Measurements from ENCODE around the gene GAB1.

Gene GAB1

GRCh38 chr4:143514497-143514896, 177.8 kb downstream of the GAB1 start:
- no peak for TF ChIP-seq CSDC2 (CRISPR knock-in tag; IDR thresholded peaks at IDR 0.05)
- TF ChIP-seq RARB (CRISPR knock-in tag; IDR thresholded peaks at IDR 0.05): no peak
- TF ChIP-seq PPARA (CRISPR knock-in tag; IDR thresholded peaks at IDR 0.05; ENCODE audit: borderline replicate concordance): no peak
- TF ChIP-seq GLIS3 (CRISPR knock-in tag; IDR thresholded peaks at IDR 0.05): no peak
- TF ChIP-seq CREB5 (CRISPR knock-in tag; IDR thresholded peaks at IDR 0.05; ENCODE audit: low read depth): no peak
- TF ChIP-seq CSRNP3 (CRISPR knock-in tag; IDR thresholded peaks at IDR 0.05): no peak
- TF ChIP-seq ZNF70 (CRISPR knock-in tag; IDR thresholded peaks at IDR 0.05): no peak
- TF ChIP-seq ARNTL (CRISPR knock-in tag; IDR thresholded peaks at IDR 0.05; ENCODE audit: borderline replicate concordance, low read depth): no peak
- no peak for TF ChIP-seq ZNF8 (CRISPR knock-in tag; IDR thresholded peaks at IDR 0.05)
- no peak for TF ChIP-seq TSHZ2 (CRISPR knock-in tag; IDR thresholded peaks at IDR 0.05)
- TF ChIP-seq ZNF565 (CRISPR knock-in tag; conservative IDR thresholded peaks at IDR 0.05; ENCODE audit: low read depth): no peak
- no peak for TF ChIP-seq ZC3H10 (CRISPR knock-in tag; IDR thresholded peaks at IDR 0.05)
- TF ChIP-seq ESRRG (CRISPR knock-in tag; IDR thresholded peaks at IDR 0.05): no peak
- TF ChIP-seq BACH2 (CRISPR knock-in tag; IDR thresholded peaks at IDR 0.05; ENCODE audit: borderline replicate concordance): no peak
- no peak for TF ChIP-seq ZFP30 (CRISPR knock-in tag; IDR thresholded peaks at IDR 0.05)
- TF ChIP-seq ISL1 (CRISPR knock-in tag; IDR thresholded peaks at IDR 0.05): no peak
- TF ChIP-seq SNAI2 (CRISPR knock-in tag; IDR thresholded peaks at IDR 0.05): no peak
- peak; percentile 63 for ATAC-seq

- TF ChIP-seq SNAI2 (CRISPR knock-in tag; IDR thresholded peaks at IDR 0.05): no peak
- TF ChIP-seq GLIS3 (CRISPR knock-in tag; IDR thresholded peaks at IDR 0.05): no peak
- no peak for TF ChIP-seq TSHZ2 (CRISPR knock-in tag; IDR thresholded peaks at IDR 0.05)
- TF ChIP-seq ZC3H10 (CRISPR knock-in tag; IDR thresholded peaks at IDR 0.05): no peak
- TF ChIP-seq CSDC2 (CRISPR knock-in tag; IDR thresholded peaks at IDR 0.05): no peak
- TF ChIP-seq ARNTL (CRISPR knock-in tag; IDR thresholded peaks at IDR 0.05; ENCODE audit: borderline replicate concordance, low read depth): no peak
- no peak for TF ChIP-seq TOX (CRISPR knock-in tag; IDR thresholded peaks at IDR 0.05; ENCODE audit: borderline replicate concordance)
- TF ChIP-seq ZNF565 (CRISPR knock-in tag; conservative IDR thresholded peaks at IDR 0.05; ENCODE audit: low read depth): no peak
- TF ChIP-seq CREB5 (CRISPR knock-in tag; IDR thresholded peaks at IDR 0.05; ENCODE audit: low read depth): no peak
- no peak for TF ChIP-seq PATZ1 (CRISPR knock-in tag; IDR thresholded peaks at IDR 0.05; ENCODE audit: borderline replicate concordance)
- no peak for TF ChIP-seq ESRRG (CRISPR knock-in tag; IDR thresholded peaks at IDR 0.05)
- no peak for TF ChIP-seq TCF4 (CRISPR knock-in tag; IDR thresholded peaks at IDR 0.05; ENCODE audit: borderline replicate concordance)
- no peak for TF ChIP-seq ZNF8 (CRISPR knock-in tag; IDR thresholded peaks at IDR 0.05)
- ATAC-seq: no peak
Measured at GRCh38 chr4:143514901-143515300, 178.2 kb downstream of the GAB1 start.
